GM12801 (cell line): ENCODE data around the gene LRRC8C.

Experiments used
- TF ChIP-seq, protein P1 (sequence below): IDR thresholded peaks from one replicate; pipeline ENCODE4 v1.5.1; 2011; ENCODE audit warnings: control low read depth; ENCODE audit not compliant: insufficient read length; ENCODE audit errors: extremely low read depth

The LRRC8C gene

GRCh38 chr1:89608984-89609725 is 23.8 kb upstream of the LRRC8C start:
- TF ChIP-seq, protein P1, sequence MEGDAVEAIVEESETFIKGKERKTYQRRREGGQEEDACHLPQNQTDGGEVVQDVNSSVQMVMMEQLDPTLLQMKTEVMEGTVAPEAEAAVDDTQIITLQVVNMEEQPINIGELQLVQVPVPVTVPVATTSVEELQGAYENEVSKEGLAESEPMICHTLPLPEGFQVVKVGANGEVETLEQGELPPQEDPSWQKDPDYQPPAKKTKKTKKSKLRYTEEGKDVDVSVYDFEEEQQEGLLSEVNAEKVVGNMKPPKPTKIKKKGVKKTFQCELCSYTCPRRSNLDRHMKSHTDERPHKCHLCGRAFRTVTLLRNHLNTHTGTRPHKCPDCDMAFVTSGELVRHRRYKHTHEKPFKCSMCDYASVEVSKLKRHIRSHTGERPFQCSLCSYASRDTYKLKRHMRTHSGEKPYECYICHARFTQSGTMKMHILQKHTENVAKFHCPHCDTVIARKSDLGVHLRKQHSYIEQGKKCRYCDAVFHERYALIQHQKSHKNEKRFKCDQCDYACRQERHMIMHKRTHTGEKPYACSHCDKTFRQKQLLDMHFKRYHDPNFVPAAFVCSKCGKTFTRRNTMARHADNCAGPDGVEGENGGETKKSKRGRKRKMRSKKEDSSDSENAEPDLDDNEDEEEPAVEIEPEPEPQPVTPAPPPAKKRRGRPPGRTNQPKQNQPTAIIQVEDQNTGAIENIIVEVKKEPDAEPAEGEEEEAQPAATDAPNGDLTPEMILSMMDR, result no peak

GRCh38 chr1:89609781-89610456 is 23.0 kb upstream of the LRRC8C start:
- TF ChIP-seq, protein P1, result no peak

GRCh38 chr1:89610457-89611011 is 22.4 kb upstream of the LRRC8C start:
- TF ChIP-seq, protein P1, result no peak

GRCh38 chr1:89611721-89612120 is 21.2 kb upstream of the LRRC8C start:
- TF ChIP-seq, protein P1, result no peak

DNA sequence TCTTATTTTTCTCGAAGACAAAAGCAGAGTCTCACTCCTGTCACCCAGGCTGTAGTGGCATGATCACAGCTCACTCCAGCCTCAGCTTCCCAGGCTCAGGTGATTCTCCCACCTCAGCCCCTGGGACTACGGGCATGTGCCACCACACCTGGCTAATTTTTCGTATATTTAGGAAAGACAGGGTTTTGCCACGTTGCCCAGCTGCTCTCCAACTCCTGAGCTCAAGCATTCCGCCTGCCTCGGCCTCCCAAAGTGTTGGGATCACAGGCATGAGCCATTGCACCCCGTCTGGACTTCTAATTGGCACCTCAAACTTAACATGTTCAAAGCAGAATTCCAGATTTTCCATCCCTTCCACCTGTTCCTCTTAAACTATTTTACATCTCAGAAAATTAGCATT is 19.0 kb upstream of the LRRC8C start:
- TF ChIP-seq, protein P1, result no peak

DNA sequence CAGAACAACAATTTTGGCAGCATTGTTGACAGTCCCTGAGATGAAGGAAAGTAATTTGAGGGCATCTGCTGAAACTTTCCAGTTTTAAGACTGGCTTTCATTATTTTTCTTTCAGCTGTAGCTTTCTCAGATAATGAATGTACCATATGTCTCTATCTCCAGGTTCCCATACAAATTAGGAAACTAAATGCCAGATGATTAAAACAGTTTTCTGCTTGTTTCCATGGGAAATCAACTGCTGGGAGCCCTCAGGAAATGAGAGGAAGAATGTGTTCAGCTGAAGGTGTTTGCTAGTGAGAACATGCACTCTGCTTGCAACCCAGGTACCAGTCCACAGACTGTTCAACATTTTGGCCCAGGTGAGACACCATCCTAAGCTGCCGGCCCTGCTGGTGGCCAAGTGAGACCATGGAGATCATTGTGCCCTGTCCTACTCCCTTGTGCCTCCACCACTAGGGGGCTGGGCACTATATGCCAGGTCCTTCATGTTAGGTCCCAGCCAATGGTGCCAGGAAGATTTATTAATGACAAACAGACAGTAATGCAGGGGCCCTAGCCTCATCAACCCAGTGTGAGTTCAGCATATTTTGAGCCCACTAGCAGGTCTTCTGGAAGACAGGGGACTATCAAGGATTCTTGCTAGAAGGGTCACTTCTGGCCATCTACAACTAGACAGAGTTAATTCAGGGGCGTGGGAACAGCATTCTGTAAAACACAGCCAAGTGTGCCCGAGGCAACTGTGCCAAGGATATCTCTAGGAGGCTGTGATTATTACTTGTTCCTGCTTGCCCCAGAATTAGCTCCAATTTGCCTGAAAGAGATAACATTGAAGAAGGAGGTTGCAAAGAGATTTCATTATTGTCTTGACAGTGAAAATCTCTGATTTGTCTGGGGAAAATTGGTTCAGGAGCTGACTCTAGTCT is 17.0 kb upstream of the LRRC8C start:
- TF ChIP-seq, protein P1, result no peak
